NCI-H2081 (cell line): Measurements from ENCODE around the gene QKI.

Experiments used
- DNase-seq, 2 experiments: peaks; one replicate each; lab custom pipeline; 2025; lab: John Stamatoyannopoulos, UW

Gene QKI

DNA sequence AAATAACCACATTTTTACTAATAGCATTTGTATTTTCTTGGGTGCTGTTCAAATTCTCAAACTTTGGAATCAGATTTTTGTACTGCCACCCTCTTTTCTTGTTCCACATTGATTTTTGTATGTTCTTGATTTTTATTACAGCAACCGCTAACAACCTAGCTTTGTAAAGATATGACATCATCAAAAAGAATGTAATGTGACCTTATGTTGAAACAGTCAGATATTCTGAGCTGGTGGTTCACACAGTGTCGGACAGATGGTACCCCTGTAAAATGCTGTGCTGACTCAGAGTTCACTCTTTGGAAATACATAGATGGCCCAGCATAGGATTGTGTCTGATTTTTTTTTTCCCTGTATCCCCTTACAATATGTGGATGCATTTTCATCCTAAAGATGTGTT, 118.9 kb downstream of the QKI start:
- DNase-seq = no peak

DNA sequence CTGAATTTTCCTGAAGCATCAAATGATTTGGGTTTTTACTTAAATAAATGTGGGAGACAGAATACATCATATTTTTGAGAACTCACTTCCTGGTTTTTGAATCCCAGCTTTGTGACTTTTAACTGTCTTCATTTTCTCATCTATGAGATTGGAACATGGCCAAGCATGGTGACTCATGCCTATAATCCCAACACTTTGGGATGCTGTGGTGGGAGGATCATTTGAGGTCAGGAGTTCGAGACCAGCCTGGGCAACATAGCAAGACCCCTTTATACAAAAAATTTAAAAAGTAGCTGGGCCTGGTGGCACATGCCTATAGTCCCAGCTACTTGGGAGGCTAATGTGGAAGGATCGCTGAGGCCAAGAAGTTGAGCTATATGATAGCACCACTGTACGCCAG, 122.3 kb downstream of the QKI start:
- no peak for DNase-seq

DNA sequence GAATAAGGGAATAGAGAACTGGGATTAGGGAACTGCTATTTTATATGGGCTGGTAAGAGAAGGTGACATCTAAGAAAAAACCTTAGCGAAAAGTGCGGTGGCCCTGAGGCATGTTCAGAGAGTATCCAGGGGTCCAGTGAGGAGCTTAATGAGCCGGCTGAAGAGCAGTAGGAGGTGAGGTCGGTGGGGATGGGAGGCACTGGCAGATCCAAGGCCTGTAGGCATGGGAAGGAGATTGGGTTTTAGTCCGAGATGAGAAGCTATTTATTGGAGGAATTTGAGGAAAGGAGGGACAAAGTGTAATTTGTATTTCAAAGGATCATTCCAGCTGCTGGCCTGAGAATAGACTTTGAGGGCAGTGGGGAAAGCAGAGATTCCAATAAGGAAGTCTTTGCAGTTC, 123.8 kb downstream of the QKI start:
- no peak for DNase-seq

DNA sequence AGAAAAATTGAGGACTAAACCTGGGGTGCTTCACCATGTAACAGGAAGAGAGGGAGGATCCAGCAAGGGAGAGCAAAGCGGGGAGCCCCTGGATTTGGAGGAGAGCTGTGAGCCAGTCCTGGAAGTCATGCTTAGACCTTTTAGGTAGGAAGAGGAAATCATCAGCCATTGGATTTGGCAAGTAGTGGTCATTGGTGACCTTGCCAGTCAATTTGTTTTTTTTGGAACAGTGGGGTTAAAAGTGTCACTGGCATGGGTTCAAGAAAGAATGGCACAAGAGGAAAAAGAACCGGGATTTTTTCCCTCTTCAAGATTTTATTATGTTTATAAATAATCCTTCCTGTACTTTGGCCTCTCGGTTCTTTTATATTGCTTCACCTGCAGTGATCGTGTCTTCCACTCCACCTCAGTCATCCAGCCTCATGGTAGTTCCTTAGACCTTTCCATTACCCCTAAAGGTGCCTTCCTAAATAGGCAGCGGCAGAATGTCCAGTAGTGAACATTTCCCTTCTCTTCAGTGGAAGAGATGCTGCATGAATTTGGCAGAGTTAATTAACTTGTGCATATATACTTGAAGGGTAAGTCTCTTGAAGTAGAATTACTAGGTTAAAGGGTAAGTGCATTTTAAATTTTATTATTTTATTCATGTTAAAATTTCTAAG, 124.7 kb downstream of the QKI start:
- no peak for DNase-seq

DNA sequence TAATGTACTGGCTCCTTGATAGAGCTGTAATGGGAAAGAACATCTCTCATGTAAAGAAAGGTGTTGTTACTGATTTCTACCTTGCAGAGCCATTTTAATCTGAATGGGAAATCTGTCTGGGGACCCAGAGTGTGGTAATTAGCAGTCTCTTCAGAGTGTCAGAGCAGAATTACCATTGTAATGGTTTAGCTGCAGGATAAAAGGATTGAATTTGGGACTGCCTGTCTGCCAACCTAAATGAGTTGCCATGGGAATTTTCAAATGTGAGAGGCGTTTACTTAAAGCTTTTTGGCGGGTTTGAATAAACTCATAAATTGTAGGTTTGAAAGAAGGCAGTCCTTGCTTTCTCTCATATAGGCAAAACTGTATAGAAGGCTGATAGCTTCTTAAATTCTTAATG, 128.8 kb downstream of the QKI start:
- DNase-seq = peak; percentile 48 to 75

- no peak for DNase-seq
Measured at GRCh38 chr6:163545370-163545769, 130.9 kb downstream of the QKI start.

- DNase-seq = no peak
Measured at GRCh38 chr6:163547287-163547686, 132.8 kb downstream of the QKI start.

GRCh38 chr6:163548624-163549023, 134.1 kb downstream of the QKI start:
- DNase-seq = no peak

- DNase-seq = no peak
Measured at GRCh38 chr6:163554032-163554431, 139.5 kb downstream of the QKI start.

DNA sequence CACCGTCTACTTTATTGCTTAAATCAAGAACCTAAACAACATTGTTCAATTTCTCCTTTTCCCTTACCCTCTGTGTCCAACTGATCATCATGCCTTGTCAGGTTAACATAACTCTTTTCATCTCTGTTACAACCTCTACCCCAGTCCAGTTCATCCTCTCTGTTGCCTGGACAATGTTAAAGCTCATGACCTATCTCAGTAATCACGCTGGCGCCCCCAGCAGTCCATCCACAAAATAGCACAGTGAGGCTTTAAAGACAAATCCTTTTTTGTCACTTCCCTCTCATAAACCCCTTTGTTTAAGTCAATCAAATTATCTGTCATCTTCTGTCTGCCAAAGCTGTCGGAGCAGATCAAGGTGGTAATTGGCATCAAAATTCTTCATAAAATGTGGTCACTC, 140.1 kb downstream of the QKI start:
- peak; percentile 31 to 41 for DNase-seq

GRCh38 chr6:163559661-163560060, 145.1 kb downstream of the QKI start:
- DNase-seq = no peak

DNA sequence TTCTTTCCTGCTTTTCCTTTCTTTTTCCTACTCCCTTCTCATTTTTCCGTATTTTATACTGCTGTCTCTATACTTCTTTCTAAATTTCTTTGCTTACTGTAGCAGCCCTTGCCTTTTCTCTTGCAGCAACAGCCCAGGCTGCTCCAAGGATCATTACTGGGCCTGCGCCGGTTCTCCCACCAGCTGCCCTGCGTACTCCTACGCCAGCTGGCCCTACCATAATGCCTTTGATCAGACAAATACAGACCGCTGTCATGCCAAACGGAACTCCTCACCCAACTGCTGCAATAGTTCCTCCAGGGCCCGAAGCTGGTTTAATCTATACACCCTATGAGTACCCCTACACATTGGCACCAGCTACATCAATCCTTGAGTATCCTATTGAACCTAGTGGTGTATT, 148.8 kb downstream of the QKI start:
- no peak for DNase-seq

DNA sequence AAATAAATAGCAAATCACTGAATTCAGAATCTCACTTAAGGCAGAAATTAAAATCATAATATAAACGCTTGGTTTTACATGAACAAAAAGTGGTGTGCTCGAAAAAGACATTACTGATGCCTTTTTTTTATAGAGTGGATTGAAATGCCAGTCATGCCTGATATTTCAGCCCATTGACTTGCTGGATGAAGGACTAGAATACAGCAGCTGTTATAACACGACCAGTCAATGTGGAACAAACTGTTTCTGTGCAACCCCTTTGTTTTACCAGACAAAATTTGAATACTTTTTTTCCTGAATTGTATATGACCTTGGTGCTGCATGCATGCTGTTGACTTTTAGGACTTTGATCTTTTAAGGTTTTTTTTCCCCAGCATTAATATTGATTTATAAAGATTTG, 150.0 kb downstream of the QKI start:
- DNase-seq = no peak

DNA sequence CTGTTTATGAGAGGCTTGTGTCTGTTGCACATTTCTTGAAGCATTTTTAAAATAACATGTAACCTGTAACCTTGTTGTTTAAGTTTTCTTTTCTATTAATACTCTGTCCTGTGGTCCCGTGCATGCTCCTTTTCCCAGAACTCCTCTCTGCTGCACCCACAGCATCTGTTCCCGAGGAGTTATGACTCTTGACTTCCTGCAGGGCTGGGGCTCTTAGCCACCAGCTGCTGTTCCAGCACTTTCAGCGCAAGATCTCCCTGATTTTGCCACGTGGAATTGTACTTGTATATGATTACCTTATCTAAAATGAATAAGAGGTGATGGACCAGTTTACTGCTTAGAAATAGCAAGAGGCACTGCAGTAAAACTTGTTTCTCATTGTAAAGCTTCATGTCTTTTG, 150.6 kb downstream of the QKI start:
- DNase-seq = peak in 1 of 2 experiments; percentile 21

GRCh38 chr6:163566056-163566455, 151.5 kb downstream of the QKI start:
- no peak for DNase-seq

DNA sequence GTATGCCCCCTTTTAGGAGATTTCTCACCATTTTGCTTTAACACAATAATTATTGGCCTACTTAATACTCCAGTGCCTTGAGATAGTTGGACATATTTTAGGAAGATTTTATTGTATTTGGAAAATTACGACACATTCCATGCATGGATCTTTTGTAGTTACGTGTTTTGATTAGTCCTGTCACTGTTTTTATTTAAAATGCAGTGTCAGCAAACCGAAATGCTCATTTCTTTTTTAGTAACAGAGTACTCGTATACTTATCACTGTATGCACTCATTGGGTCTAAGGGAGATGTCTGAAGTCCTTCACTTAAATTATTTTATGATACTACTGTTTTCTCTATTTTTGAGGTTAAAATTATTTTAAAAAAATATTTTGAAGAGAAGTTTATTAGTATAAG, 153.8 kb downstream of the QKI start:
- DNase-seq = no peak

DNA sequence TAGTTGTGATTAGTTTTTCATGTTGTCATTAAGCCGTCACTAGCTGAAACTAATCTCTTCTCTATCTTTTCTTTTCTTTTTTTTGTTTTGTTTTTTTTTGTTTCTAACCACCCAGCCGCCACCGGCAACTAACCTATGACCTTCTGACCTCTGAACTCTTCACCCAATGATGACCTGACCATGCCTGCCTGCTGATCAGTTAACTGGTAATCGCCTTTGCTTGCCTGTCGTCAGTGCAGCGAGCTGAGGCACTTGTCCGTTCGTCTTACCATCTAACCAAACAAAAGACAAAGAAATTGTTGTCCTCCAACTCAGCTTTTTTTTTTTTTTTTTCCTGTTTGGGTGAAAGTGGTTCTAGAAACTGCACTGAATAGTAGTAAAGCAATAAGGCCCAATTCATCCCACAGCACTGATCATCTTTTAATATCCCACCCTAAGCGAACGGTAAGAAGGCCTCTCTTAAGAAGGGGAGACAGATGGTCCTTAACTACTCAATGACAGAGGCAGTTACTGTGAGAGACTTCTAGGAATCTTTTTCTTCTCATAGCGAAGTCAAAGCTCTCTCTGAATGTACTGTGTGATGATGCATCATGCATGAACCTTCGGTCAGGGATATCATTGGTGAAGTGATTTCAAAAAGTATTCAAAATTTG, 156.2 kb downstream of the QKI start:
- no peak for DNase-seq

- no peak for DNase-seq
Measured at GRCh38 chr6:163571730-163572129, 157.2 kb downstream of the QKI start.

- DNase-seq = no peak
Measured at GRCh38 chr6:163572612-163573011, 158.1 kb downstream of the QKI start.

- no peak for DNase-seq
Measured at GRCh38 chr6:163573503-163574179, 159.1 kb downstream of the QKI start.

- DNase-seq = no peak
Measured at GRCh38 chr6:163576114-163576513, 161.6 kb downstream of the QKI start.

DNA sequence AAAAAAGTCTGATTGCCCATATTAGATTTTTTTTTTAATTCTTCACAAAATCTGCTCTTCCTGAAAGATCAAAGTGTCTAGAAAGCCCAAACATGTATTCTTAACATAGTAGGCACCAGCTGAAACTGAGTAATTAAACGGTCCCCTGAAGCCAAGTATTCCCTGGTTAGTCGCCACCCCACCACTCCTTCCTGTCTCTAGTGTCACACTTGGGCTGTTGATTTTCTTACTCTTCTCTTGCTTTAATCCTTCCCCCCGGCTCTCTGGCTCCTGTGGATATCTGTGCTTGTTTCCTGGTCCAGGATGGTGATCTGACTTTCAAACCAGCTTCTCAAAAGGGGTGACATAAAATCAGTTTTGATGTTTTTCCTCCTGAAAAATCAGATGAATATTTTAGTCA, 162.9 kb downstream of the QKI start:
- peak in 1 of 2 experiments; percentile 12 for DNase-seq

- DNase-seq = no peak
Measured at GRCh38 chr6:163579111-163579879, 164.8 kb downstream of the QKI start.
